Fibroblast of gingiva (primary cell): ENCODE measurements around the gene NEK8.

Experiments used
- DNase-seq: peaks from one replicate; pipeline ENCODE4 v3.0.0-alpha.2; 2011; ENCODE audit warnings: low read depth

The NEK8 gene

GRCh38 chr17:28728364-28729200, at the start of gene NEK8:
TSS of gene NEK8 (plus strand) at chr17:28728788. CDS start at chr17:28728814, 26 bp downstream.
- peak; percentile 88 for DNase-seq

GRCh38 chr17:28682655-28683054, 45.9 kb upstream of the NEK8 start:
- no peak for DNase-seq

GRCh38 chr17:28684963-28685362, 43.6 kb upstream of the NEK8 start:
- DNase-seq = peak; percentile 56

- DNase-seq = no peak
Measured at GRCh38 chr17:28685366-28685765, 43.2 kb upstream of the NEK8 start.

GRCh38 chr17:28686296-28686695, 42.3 kb upstream of the NEK8 start:
- no peak for DNase-seq

DNA sequence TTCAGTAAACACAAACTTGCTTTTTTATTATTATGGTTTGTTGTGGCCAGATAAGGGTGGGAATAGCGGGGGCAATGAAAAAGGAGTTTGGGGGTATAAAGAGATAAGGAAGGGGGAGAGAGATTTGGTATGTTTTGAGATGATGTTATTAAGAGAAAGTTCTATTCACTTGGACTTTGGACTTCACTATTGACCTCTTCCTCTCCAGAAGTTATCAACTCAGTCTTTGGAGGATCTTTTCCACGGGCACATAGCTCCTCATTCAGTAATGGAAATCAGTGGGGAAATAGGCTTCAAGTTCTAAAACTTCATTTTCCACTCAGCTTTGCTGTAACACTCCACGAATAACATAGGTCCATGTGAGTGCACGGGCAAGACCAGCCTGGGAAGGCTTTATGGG, 40.1 kb upstream of the NEK8 start:
- no peak for DNase-seq

GRCh38 chr17:28689011-28689410, 39.6 kb upstream of the NEK8 start:
- DNase-seq = no peak

DNA sequence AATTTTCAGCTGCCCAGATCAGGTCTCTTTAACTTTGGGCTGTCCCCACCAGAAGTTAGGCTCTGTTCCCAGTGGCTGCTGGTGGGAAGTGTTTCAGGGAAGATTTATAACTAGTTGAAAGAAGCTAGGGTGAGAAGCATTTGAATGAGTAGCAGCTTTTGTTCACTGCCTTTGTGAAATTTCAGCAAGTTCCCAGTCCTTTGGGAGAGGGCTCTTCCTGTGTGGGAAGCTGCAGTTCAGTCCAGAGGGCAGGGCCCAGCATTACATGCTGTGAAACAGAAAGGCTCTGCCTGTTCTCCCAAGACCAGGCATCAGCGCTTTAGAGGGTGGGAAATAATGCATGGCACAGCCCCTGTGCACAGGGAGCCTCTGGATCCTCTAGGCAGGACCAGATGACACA, 34.7 kb upstream of the NEK8 start:
- no peak for DNase-seq

DNA sequence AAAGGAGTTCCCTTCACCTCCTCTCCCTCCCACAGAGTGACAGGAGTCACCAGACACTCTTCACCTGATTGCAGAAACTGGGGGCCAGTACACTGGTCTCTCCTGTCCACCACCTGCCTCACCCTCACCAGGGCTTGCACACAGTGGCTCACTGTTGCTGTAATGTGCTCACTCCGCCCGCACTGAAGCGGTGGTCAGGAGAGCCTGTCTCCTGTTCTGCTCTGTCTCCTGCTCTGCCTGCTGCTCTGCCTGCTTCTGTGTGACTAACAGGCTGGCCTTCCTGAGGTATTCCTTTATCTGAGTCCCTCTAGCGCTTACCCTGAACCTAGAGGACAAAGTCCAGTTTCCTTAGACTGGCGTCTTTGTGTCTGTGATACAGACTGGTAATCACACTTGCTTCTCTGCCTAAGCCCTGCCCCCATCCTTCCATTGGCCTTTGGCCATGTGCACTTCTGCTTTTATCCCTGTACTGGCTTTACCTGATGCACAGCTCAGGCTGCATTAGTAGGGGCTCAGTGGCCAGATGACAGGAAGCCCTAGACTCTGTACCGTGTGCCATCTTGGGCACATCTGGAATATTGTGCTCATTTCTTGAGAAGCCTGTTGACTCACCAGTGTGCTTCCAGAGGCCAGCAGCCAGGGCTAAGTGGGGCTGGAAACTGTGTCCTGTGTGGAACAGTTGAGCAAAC, 30.2 kb upstream of the NEK8 start:
- no peak for DNase-seq

GRCh38 chr17:28700278-28700677, 28.3 kb upstream of the NEK8 start:
- DNase-seq = no peak

GRCh38 chr17:28700830-28701492, 27.6 kb upstream of the NEK8 start:
- no peak for DNase-seq

DNA sequence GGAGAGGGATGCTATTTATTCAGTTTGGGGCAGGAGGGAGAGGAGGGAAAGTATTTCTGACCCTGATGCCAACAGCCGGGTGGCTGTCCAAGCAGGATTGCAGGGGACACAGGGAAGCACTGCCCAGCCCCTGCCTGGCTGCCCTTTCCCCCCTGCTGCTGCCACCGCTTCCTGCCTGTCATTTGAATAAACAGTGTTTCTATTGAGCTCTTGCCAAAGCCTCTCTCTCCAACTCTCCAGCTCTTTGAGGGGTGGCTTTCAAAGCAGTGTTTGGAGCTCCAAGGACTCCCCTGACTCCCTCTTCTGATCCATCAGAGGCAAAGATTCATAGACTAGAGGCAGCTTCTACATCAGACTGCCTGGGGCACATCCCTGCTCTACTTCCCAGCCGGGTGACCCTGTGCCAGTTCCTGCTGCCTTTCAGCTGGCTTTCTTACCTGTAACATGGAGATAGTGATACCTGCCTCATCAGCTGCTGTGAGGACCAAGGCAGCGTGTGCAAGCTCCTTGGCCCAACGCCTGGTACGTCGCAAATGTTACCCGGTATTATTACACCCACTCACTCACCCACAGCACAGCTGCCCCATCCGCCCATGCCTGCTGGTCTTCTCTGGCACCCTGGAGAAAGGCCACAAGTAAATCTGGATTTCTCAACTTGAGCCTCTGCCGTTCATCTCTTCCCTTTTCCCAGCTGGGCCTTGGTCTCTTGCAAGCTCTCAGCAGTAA, 26.4 kb upstream of the NEK8 start:
- DNase-seq = no peak

DNA sequence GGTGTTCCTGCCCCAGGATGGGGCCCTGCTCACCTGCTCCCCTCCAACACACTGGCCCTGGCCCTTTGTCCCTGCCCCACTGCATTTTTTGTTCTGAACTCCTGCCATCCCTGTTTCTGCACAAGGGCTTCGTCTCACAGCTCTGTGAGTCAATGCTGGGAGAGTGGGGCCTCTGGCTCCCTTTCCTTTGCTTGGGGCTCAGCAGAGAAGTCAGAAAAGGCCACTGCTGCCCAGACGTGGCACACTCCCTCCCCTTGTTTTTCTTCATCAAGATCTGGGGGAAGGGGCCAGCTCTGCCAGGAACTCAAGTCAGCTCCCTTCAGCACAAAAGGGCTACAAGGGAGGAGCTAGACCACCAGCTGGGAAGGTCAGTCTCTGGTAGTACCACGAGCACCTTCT, 25.8 kb upstream of the NEK8 start:
- no peak for DNase-seq

DNA sequence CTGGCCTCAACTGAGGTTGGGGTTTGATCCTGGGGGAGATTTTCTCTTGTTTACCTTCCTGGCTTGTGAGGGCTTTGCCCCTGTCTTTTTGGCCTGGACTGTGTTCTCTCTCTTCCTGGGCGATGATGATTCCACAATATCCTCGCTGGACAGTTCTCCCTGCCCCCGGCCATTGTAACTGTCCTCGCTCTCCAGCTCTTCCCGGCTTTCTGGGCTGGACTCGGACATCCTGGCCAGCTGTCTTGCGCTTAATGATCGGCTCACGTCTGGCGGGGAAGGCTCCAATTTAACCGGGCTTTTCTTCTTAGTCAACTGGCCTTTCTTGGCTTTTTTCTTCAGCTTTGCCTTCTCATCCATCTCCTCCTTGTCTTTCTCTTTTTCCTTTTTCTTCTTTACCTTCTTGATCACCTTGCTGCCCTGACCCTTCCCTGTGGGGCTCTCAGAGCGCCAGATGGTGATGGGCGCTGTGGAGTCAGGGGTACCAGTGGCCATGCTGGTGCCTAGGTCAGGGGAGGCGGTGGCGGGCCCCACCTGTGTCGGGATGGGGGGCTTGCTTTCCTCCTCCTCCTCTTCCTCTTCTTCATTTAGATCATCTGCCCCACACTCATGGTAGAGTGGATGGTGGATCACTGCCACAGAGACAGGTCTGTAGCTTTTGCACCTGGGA, 24.9 kb upstream of the NEK8 start:
- DNase-seq = no peak

GRCh38 chr17:28704219-28704858, 24.2 kb upstream of the NEK8 start:
- no peak for DNase-seq

GRCh38 chr17:28705074-28705659, 23.4 kb upstream of the NEK8 start:
- no peak for DNase-seq

GRCh38 chr17:28705728-28706334, 22.8 kb upstream of the NEK8 start:
- DNase-seq = no peak

- DNase-seq = no peak
Measured at GRCh38 chr17:28706471-28707338, 21.9 kb upstream of the NEK8 start.

- no peak for DNase-seq
Measured at GRCh38 chr17:28707339-28707720, 21.3 kb upstream of the NEK8 start.
